H1 (cell line): ENCODE measurements around the gene RHBDD1. TPM values are rescaled to one million over a fixed set of nuclear protein-coding genes. Genes with fewer than 3 reads are reported as not detected.

Source experiments
- CBX8 ChIP-seq: fragments of 300-800, 300-1000 bp; sonication (generic); IDR thresholded peaks from 2 replicates; pipeline ENCODE4 v1.7.1; 2016; ENCODE audit warnings: low read depth, low read length, borderline replicate concordance
- SIX5 ChIP-seq: IDR thresholded peaks from 2 replicates; pipeline ENCODE4 v1.6.1; 2011; ENCODE audit warnings: mild to moderate bottlenecking, low read depth, low read length
- polyA plus RNA-seq, 7 experiments: library from polyadenylated mRNA; depleted of rRNA in 3 of 7; stranded (reverse) in 5 of 7; unstranded in 2 of 7; fragments of >200 nt in 5 of 7; fragments of 200-250 nt in 2 of 7; gene quantifications; 1 replicate in 5 of 7; 2 replicates in 1 of 7; 4 replicates in 1 of 7; pipeline versions ENCODE4 v1.2.1 to v1.2.3, GENCODE V29; 2011 to 2013; ENCODE audit warnings: missing spikeins in 2 of 7, mixed read lengths in 2 of 7
- total RNA-seq: library from RNA; stranded (reverse); fragmentation: NEBNext Ultra II Directional; extraction: Animal tissue kit (Norgen Biotek cat#: 25700); gene quantifications from 2 replicates; pipeline ENCODE4 v1.2.1, GENCODE V29; 2021

The RHBDD1 gene
- total and polyA plus RNA-seq, 2 of the 8 experiments (the other 6 are each of a cell fraction or from before 2014, with no cell fraction given), result 10.5 to 23.1 TPM

DNA sequence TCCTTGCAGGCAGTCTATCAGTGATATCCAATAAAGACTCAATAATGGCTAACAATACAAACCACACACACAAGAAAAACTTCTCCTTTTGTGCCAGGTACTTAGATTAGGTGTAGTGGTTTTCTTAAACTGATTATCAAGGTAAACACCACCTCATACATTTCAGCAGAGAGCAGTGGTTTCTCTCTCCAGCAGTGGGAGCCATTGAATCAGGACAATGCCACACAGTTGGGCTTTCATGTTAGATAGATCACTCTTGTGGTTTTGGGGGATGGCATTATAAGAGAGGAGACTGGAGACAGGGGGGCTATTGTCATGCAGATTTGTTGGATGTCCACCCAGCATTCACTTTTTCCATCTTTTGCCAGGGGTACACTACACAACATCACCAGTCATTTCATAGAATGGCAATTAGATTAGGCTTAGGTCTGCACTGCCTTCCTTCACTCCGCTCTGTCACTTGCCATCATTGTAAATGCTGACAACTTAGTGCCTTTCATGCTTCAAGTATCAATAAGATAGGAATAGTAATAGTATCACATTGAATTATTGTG is 22.6 kb upstream of the RHBDD1 start (continued):
- TF ChIP-seq CBX8, result no peak
- no peak for TF ChIP-seq SIX5
